OCI-LY3 (cell line): Measurements from ENCODE around the gene SELL.

ENCODE experiments used
- H2AFZ ChIP-seq: fragments of 200-600, 300-600 bp; shearing (Covaris generic); 2 replicates; pipeline ENCODE4 v1.6.0; 2014; ENCODE audit warnings: antibody characterized with exemption, low read depth, low read length
- H3K27ac ChIP-seq: fragments of 200-600, 300-600 bp; sonication (generic); 2 replicates; pipeline ENCODE4 v1.5.1; 2014; ENCODE audit warnings: mild to moderate bottlenecking, low read length, moderate library complexity, mixed read lengths
- H3K27me3 ChIP-seq: fragments of 200-600, 300-600 bp; sonication (generic); 2 replicates; pipeline ENCODE4 v1.6.1; 2014; ENCODE audit warnings: low read depth, low read length, mixed read lengths
- H3K36me3 ChIP-seq: fragments of 200-600, 300-600 bp; sonication (generic); replicated peaks from 2 replicates; pipeline ENCODE3; 2014; ENCODE audit warnings: low read depth, low read length, mixed read lengths
- H3K4me1 ChIP-seq: fragments of 300-600, 200-600 bp; sonication (generic); 2 replicates; pipeline ENCODE4 v1.6.1; 2014; ENCODE audit warnings: low read length, mixed read lengths
- H3K4me2 ChIP-seq: fragments of 200-600, 300-600 bp; sonication (generic); 2 replicates; pipeline ENCODE4 v1.6.1; 2014; ENCODE audit warnings: low read length, mixed read lengths
- H3K4me3 ChIP-seq: fragments of 300-600, 200-600 bp; sonication (generic); 2 replicates; pipeline ENCODE4 v1.5.1; 2014; ENCODE audit warnings: antibody characterized with exemption, mild to moderate bottlenecking, low read length, moderate library complexity
- H3K79me2 ChIP-seq: fragments of 300-600, 200-600 bp; shearing (Covaris generic); 2 replicates; pipeline ENCODE4 v1.6.1; 2014; ENCODE audit warnings: mild to moderate bottlenecking, low read length, mixed read lengths
- H3K9ac ChIP-seq: fragments of 300-600, 200-600 bp; shearing (Covaris generic); 2 replicates; pipeline ENCODE4 v1.6.0; 2014; ENCODE audit warnings: mild to moderate bottlenecking, low read length, moderate library complexity
- H3K9me3 ChIP-seq: fragments of 200-600, 300-600 bp; shearing (Covaris generic); 2 replicates; pipeline ENCODE4 v1.6.1; 2014; ENCODE audit warnings: low read length, mixed read lengths; ENCODE audit not compliant: insufficient read depth
- H4K20me1 ChIP-seq: fragments of 200-600, 300-600 bp; sonication (generic); 2 replicates; pipeline ENCODE4 v1.6.1; 2016; ENCODE audit warnings: low read length, mixed read lengths; ENCODE audit not compliant: insufficient read depth
- CTCF ChIP-seq: fragments of 200-600, 300-600 bp; sonication (generic); IDR thresholded peaks from 2 replicates; pipeline ENCODE4 v1.5.1; 2014; ENCODE audit warnings: antibody characterized with exemption, low read length, low read depth
- EZH2phosphoT487 ChIP-seq: fragments of 200-600 bp; shearing (Covaris generic); IDR thresholded peaks from 2 replicates; pipeline ENCODE4 v1.6.1; 2018; ENCODE audit warnings: antibody characterized with exemption, mixed run types, low read depth

The SELL gene

GRCh38 chr1:169711469-169712308 lies at the start of gene SELL:
SELL (minus strand) TSS chr1:169711620; CDS start chr1:169711498, 122 bp downstream.
- Histone ChIP-seq H2AFZ (peak within 1 kb of the TSS; percentile 63; the same call in 1 of the 2 replicates), H3K4me1 (peaks cover 39% of the 10 kb centered on the region), H4K20me1 (no peaks in the 10 kb centered on the region), H3K4me2 (peak within 1 kb of the TSS; percentile 98), H3K79me2 (peaks cover 45% of the 10 kb centered on the region), H3K27me3 (no peaks in the 10 kb centered on the region), H3K36me3 (peaks cover 38% of the 10 kb centered on the region), H3K9ac (peak within 1 kb of the TSS; percentile 97), H3K4me3 (peak within 1 kb of the TSS; percentile 80), H3K27ac (peak within 1 kb of the TSS; percentile 98), H3K9me3 (no peaks in the 10 kb centered on the region)
- TF ChIP-seq CTCF (peak; percentile 90), EZH2phosphoT487 (no peak)

GRCh38 chr1:169759038-169759437 lies 47.6 kb upstream of the SELL start:
- H3K27ac ChIP-seq = no peak overlapping the region

GRCh38 chr1:169753549-169753948 lies 42.1 kb upstream of the SELL start:
- no peaks in the 10 kb centered on the region for H3K27me3 ChIP-seq
- H3K79me2 ChIP-seq = no peaks in the 10 kb centered on the region
- H3K9me3 ChIP-seq = no peaks in the 10 kb centered on the region
- TF ChIP-seq CTCF = no peak
- no peak for TF ChIP-seq EZH2phosphoT487
- no peak overlapping the region for H3K4me2 ChIP-seq
- no peak overlapping the region for H3K27ac ChIP-seq
- H3K4me3 ChIP-seq = no peak overlapping the region
- no peaks in the 10 kb centered on the region for H3K36me3 ChIP-seq
- peak overlapping the region; percentile 26; the same call in 1 of the 2 replicates for H2AFZ ChIP-seq
- no peaks in the 10 kb centered on the region for H3K4me1 ChIP-seq
- H3K9ac ChIP-seq = no peak overlapping the region
- H4K20me1 ChIP-seq = no peaks in the 10 kb centered on the region

More at GRCh38 chr1:169759038-169759437, 47.6 kb upstream of the SELL start:
- H4K20me1 ChIP-seq = no peaks in the 10 kb centered on the region
- H3K4me1 ChIP-seq = no peaks in the 10 kb centered on the region
- no peak overlapping the region for H2AFZ ChIP-seq
- H3K36me3 ChIP-seq = no peaks in the 10 kb centered on the region
- no peaks in the 10 kb centered on the region for H3K79me2 ChIP-seq
- H3K27me3 ChIP-seq = no peaks in the 10 kb centered on the region
- no peak overlapping the region for H3K9ac ChIP-seq
- no peak for TF ChIP-seq EZH2phosphoT487
- TF ChIP-seq CTCF = no peak
- peaks cover 4% of the 10 kb centered on the region; the same call in 1 of the 2 replicates for H3K9me3 ChIP-seq
- H3K4me2 ChIP-seq = no peak overlapping the region
- H3K4me3 ChIP-seq = no peak overlapping the region

- H3K27me3 ChIP-seq = no peaks in the 10 kb centered on the region
- no peaks in the 10 kb centered on the region for H3K9me3 ChIP-seq
- H3K4me1 ChIP-seq = no peaks in the 10 kb centered on the region
- H4K20me1 ChIP-seq = no peaks in the 10 kb centered on the region
- H3K4me2 ChIP-seq = no peak overlapping the region
- no peak overlapping the region for H2AFZ ChIP-seq
- H3K79me2 ChIP-seq = no peaks in the 10 kb centered on the region
- H3K9ac ChIP-seq = no peak overlapping the region
- H3K4me3 ChIP-seq = no peak overlapping the region
- TF ChIP-seq CTCF = no peak
- no peak for TF ChIP-seq EZH2phosphoT487
- no peak overlapping the region for H3K27ac ChIP-seq
- H3K36me3 ChIP-seq = no peaks in the 10 kb centered on the region
These were observed 38.6 kb upstream of the SELL start for GRCh38 chr1:169750041-169750440.
